GM18907 (cell line): ENCODE data around the gene ZNF804B.
"Not testable (repeated sequence)": the region's sequence is repeated elsewhere in the genome, so short reads cannot be mapped to it uniquely, and the experiment has no call there.

Source experiments
- ATAC-seq: cut with Tn5 transposase; IDR thresholded peaks from one replicate; pipeline ENCODE4 v1.9.1; 2021; ENCODE audit warnings: mild to moderate bottlenecking, moderate library complexity; ENCODE audit not compliant: unreplicated experiment

The ZNF804B gene

GRCh38 chr7:89073776-89074175, 314.3 kb downstream of the ZNF804B start:
- ATAC-seq = no peak

- ATAC-seq = no peak
Measured at GRCh38 chr7:89077992-89078391, 318.5 kb downstream of the ZNF804B start.

GRCh38 chr7:89085580-89085979, 326.1 kb downstream of the ZNF804B start:
- no peak for ATAC-seq

- no peak for ATAC-seq
Measured at GRCh38 chr7:89091550-89091949, 332.1 kb downstream of the ZNF804B start.

- no peak for ATAC-seq
Measured at GRCh38 chr7:89094269-89094668, 334.8 kb downstream of the ZNF804B start.

GRCh38 chr7:89103564-89103963, 344.1 kb downstream of the ZNF804B start:
- ATAC-seq = no peak

- no peak for ATAC-seq
Measured at GRCh38 chr7:89104748-89105685, 345.5 kb downstream of the ZNF804B start.

- no peak for ATAC-seq
Measured at GRCh38 chr7:89123871-89124270, 364.4 kb downstream of the ZNF804B start.

GRCh38 chr7:89129600-89130375, 370.3 kb downstream of the ZNF804B start:
- ATAC-seq = no peak

- ATAC-seq = no peak
Measured at GRCh38 chr7:89133357-89133756, 373.9 kb downstream of the ZNF804B start.

- ATAC-seq = no peak
Measured at GRCh38 chr7:89133819-89134218, 374.3 kb downstream of the ZNF804B start.

- ATAC-seq = no peak
Measured at GRCh38 chr7:89145801-89146200, 386.3 kb downstream of the ZNF804B start.

GRCh38 chr7:89160107-89160506, 400.6 kb downstream of the ZNF804B start:
- ATAC-seq = no peak

- no peak for ATAC-seq
Measured at GRCh38 chr7:89165421-89165820, 405.9 kb downstream of the ZNF804B start.

- no peak for ATAC-seq
Measured at GRCh38 chr7:89170628-89171027, 411.1 kb downstream of the ZNF804B start.

- no peak for ATAC-seq
Measured at GRCh38 chr7:89182116-89182515, 422.6 kb downstream of the ZNF804B start.

- ATAC-seq = no peak
Measured at GRCh38 chr7:89183712-89184111, 424.2 kb downstream of the ZNF804B start.

GRCh38 chr7:89200758-89201157, 441.3 kb downstream of the ZNF804B start:
- no peak for ATAC-seq

GRCh38 chr7:89223900-89224395, 464.4 kb downstream of the ZNF804B start:
- no peak for ATAC-seq

GRCh38 chr7:89228688-89229171, 469.2 kb downstream of the ZNF804B start:
- not testable (repeated sequence) for ATAC-seq

- no peak for ATAC-seq
Measured at GRCh38 chr7:89238156-89238555, 478.7 kb downstream of the ZNF804B start.
